Amygdala (tissue), 56 donors: ENCODE results near the gene CDS2.

Experiments
- DNase-seq, 56 donors: peaks; one replicate each; lab custom pipeline; 2025; lab: John Stamatoyannopoulos, UW

The CDS2 gene

DNA sequence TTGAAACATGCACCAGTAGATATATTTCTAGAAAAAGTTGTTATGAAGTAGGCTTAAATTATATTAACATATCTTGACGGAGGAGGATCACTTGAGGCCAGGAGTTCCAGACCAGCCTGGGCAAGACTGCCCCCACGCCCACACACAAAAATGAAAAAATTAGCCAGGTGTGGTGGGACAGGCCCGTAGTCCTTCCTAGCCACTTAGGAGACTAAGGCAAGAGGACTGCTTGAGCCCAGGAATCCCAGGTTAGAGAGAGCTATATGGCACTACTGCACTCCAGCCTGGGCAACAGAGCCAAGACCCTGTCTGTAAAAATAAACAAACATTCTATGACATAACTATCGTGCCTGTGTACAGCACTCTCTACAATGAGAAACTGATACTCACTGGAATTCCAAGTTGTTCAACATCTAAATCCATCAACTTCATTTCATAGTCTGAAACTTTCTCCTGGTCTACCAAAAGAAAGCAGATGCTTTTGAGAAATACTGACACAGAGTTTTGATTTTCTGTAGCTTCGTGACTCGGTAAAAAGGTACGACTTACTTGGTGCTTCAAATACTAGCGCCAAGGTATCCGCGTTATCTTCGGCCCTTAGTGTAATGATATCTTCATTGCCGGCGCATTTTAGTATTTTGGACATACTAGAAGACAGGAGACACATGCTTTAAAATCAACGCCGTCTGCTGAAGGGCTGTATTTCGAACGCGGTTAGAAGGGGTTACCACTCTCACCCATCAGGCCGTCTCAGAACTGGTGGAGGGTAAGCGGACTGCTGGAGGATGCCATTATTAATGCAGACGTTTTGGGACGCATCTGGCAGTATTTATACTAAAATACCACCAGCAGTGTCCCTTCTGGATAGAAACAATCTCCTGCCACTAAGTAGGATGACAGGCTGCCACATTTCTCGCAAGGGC lies 8.3 kb upstream of the CDS2 start:
- no peak for DNase-seq

GRCh38 chr20:5119143-5119434 lies 7.7 kb upstream of the CDS2 start:
- peak in 2 of 56 donors; percentile 26 to 38 for DNase-seq

- peak in 55 of 56 donors; percentile 54 to 98 (median 92) for DNase-seq
Observed at GRCh38 chr20:5119435-5120184, 7.2 kb upstream of the CDS2 start, which contains the start of gene PCNA. TSS of gene PCNA (minus strand) at chr20:5119958. CDS start at chr20:5119798, 160 bp downstream.

DNA sequence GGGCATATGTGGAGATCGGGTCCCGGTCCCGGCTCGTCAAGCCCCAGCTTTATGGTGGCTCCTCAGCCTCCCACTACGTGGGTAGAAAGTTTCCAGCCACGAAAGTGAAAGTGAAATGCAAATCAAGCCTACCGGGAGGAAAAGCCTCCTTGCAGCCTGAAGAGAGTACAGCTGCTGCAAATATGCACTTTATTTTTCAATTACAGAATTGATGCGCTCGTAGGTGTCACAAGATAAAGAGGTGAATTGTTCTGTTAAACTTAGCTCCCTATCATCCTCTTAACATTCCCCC lies 6.7 kb upstream of the CDS2 start:
- no peak for DNase-seq

DNA sequence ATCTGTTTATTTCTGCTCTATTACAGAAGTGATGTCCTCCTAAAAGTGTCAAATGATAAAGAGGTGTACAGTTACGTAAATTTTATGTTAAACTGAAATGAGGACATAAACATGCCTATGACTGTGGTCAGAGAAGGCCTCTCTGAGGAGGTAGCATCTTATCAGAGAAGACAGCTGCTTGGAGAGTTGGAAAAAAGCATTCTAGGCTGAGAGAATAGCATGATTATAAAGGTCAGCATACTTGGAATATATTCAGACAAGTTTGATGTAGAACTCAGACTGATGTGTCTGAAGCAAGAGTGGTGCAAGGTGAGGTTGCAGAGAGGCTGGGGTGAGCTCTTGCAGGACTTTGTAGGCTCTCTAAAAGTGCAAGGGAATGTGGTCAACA lies 3.9 kb upstream of the CDS2 start:
- DNase-seq = no peak

- peak in 36 of 56 donors; percentile 5 to 73 (median 42) for DNase-seq
Observed at GRCh38 chr20:5127204-5127858, 523 bp downstream of the CDS2 start.

GRCh38 chr20:5127859-5128424 lies 1.1 kb downstream of the CDS2 start:
- no peak for DNase-seq

GRCh38 chr20:5128886-5129285 lies 2.1 kb downstream of the CDS2 start:
- no peak for DNase-seq

GRCh38 chr20:5131502-5131901 lies 4.7 kb downstream of the CDS2 start:
- DNase-seq = no peak

DNA sequence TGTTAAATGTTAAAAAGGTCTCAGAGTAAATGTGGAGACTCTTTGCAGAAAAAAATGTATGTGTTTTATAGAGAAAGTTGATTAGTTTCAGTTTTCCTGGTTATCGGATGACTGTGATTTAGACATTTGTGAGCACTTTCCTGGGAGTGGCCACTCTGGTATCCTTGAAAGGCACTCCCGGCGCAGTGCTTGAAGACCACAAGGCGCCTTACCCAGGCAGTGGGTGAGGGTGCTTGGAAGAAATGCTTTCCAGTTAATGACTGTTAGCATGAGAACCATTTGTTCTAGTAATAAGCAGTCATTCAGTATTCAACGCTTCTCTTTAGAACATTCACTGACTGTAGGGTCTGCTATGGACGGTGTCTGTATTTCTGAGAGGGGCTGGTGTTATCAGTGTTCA lies 7.2 kb downstream of the CDS2 start:
- DNase-seq = no peak

DNA sequence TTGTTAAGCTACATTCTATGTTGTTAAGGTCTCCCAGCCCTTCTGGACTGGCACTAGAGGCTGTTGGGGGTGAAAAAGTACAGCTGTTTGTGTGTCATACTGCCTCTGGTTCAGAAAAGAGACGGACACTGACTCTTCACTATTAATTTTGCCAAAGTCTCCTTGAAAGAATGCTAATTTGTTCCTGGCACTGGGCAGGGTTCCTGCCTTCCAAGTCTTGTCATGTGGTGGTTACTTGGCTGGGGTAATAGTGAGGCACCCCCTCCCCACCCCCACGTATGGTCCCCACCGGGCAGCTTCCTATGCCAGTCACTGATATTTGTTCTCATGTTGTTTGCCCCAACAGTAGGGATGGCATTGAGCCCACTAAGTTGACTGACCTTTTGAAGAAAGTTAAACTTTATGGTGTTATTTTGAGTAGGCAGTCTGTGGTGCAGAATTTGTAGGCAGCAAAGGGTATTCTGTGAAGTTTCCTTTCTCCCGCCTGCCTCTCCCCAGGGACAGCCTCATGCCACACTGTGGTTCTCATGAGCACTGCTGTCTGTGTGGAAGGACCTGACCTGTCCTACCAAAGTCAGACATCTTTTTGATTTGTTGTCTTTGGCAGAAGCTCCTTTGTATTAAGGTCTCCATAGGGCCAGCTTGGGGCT lies 8.7 kb downstream of the CDS2 start:
- DNase-seq = peak in 41 of 56 donors; percentile 8 to 74 (median 39)

- DNase-seq = no peak
Observed at GRCh38 chr20:5136096-5136495, 9.3 kb downstream of the CDS2 start.

DNA sequence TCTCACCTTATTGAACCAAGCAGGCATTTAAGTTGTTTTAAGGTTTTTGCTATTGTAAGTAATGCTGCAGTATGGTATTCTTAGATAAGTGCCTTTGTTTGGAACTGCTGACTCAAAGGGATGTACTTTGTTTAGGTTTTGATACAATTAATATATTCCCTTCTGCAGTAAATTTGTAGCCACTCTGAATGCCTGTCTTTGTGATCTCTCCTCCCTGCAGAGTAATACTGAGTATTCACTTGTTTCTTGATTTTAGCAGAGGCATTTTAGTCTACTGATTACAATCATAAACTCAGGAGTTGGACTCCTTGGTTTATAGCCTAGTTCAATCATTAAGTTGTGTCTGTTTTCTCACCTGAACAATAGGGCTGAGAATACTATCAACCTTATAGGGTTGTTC lies 13.4 kb downstream of the CDS2 start:
- no peak for DNase-seq

GRCh38 chr20:5141615-5142014 lies 14.8 kb downstream of the CDS2 start:
- peak in 20 of 56 donors; percentile 2 to 66 (median 34) for DNase-seq

GRCh38 chr20:5143851-5144250 lies 17.0 kb downstream of the CDS2 start:
- no peak for DNase-seq

GRCh38 chr20:5145365-5146098 lies 18.7 kb downstream of the CDS2 start:
- no peak for DNase-seq

DNA sequence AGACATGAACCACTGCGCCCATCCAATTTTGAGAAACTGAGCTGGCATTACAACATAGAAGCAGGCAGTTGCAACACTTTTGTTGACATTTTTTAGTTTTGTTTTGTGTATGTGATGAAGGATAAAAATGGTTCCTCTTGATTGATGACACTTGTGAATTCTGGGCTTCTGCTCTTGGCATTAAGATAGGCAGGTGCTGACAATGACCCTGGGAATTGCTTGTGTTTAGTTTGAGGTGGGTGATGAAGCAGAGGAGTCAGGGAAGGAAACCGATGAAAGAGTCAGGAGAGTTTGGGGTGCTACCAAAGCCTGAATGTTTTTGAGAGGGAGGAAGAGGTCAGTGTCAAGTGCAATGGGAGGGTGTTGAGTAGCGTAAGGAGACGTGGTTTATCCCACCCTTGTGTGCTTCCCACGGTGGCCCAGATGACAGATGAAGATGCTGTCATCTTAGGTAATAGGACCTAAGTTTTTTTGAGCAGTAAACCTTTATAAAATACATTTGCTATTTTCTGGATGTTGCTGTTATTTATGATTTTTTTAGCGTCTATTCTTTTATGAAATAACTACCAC lies 19.4 kb downstream of the CDS2 start:
- DNase-seq = no peak

DNA sequence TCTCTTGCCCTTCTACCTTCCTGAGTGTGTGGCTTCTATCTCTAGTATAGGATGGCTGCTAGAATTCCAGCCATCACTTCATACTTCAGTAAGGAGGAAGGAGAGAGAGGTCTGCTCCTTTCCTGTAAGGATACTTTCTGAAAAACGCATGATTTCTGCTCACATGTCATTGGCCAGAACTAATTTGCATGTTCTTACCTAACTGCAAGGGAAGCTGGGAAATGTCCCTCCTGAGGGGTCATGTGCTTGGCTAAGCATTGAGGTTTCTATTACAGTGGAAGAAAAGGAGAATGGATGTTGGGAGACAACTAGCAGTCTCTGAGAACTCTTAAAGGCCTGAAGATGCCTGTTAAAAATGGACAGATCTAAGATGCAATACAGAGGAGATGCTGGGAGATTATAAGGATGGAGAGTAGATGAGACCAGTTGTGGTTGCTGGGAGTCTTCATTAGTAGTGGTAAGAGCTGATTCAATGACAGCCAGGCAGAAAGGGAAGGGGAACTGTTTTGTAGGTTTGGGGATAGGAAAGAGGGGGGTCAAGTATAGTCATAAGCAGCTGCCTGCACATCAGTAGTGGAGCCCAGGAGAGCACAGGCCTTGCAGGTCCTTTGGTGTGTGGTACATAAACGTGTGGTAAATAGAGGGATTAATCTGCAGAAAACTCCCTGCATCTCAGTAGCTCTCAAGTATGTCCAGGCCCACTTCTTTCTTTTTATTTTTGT lies 20.2 kb downstream of the CDS2 start:
- DNase-seq = no peak

DNA sequence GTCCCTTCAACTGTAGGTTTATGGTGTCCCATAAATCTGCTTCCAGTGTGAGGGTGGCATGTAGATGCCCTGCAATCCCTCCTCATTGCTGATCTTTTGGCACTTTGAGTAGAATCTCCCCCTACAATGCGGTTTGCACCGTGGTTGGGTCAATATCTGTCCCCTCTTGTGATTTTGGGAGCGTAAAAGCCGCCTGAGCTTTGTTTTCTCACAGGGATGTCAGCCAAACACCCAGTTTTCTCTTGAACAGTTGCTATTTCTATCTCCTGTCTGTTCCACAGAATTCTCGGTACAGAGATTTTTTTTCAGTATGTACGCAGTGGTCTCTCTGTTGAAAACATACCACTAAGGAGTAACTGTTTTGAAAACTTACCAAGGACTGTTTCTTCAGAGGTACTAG lies 21.8 kb downstream of the CDS2 start:
- no peak for DNase-seq
